OCI-LY1 (cell line): ENCODE measurements around the gene BPTF.

Source experiments
- CTCF ChIP-seq: fragments of 200-600 bp; sonication (generic), shearing (Covaris generic); IDR thresholded peaks from 2 replicates; pipeline ENCODE4 v1.5.1; 2017; ENCODE audit warnings: mild to moderate bottlenecking, antibody characterized with exemption, low read length, moderate library complexity, mixed read lengths
- EZH2 ChIP-seq: fragments of 200-600 bp; sonication (generic), shearing (Covaris generic); IDR thresholded peaks from 2 replicates; pipeline ENCODE4 v1.8.0; 2017; ENCODE audit warnings: borderline replicate concordance, mixed run types, mild to moderate bottlenecking, antibody characterized with exemption, low read length, moderate library complexity, mixed read lengths

DNA sequence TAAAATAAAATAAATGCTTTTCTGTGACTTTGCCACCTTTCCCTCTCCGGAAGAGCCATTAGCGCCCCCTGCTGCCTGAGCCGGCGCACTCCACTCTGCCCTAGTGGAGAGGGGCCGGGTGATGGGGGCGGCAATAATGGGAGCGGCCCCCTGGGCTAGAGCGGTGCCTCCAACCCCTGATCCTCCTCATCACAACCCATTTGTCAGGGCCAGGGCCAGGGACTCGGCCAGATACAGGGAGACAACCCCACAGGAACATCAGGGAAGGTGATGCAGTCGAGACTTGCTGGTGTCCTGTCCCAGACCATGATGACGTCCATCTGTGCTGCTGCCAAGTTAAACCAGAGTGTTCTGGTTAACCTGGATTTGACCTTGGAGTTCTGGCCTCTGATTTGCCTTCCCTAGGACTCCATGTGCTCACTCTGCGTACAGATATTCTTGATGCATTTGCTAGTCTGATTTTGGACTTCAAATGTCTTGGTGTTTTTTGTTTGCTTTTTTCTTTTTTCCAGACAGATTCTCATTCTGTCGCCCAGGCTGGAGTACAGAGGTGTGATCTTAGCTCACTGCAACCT lies 46.1 kb upstream of the BPTF start:
- peak; percentile 76 for TF ChIP-seq CTCF
- TF ChIP-seq EZH2: no peak
